ENCODE results near the gene SYT3.
"Not testable (repeated sequence)": the region's sequence is repeated elsewhere in the genome, so short reads cannot be mapped to it uniquely, and the experiment has no call there.

SYT3 gene

DNA sequence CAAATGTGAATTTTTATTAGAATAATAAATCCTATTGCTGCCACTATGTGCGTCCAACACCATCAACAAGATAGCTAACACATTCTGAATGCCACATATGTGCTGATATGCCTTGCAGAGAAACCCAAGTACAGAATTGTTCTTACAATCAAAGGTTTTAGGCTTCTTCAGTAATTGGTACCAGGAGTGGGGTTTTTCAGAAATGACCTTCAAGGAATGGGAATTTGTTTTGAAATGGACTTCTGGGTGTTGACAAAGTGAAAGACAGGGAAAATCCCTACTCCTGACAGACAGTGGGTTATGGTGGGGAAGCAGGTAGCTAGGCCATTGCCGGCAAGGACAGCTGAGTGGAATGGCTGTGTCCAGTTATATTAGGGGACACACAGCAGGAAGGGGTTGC is 5.7 kb downstream of the SYT3 start:
- no peak for DNase-seq

DNA sequence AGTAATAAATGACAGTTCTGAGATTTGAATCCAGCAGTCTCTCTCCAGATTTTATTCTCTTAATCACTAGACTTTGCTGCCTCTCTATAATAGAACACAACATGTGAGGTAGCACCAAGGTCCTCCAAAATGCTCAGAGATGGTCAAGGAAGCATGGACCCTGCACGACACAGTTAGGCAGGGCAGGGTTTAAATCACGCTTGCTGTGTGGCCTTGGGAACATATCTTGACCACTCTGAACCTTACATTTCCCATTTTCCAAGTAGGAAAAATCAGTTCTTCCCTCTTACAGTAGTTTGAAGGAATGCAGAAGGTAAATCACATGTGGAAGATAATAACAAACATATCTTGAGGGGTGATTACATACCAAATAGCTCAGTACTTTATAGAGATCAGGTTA is 6.3 kb downstream of the SYT3 start:
- DNase-seq = no peak

DNA sequence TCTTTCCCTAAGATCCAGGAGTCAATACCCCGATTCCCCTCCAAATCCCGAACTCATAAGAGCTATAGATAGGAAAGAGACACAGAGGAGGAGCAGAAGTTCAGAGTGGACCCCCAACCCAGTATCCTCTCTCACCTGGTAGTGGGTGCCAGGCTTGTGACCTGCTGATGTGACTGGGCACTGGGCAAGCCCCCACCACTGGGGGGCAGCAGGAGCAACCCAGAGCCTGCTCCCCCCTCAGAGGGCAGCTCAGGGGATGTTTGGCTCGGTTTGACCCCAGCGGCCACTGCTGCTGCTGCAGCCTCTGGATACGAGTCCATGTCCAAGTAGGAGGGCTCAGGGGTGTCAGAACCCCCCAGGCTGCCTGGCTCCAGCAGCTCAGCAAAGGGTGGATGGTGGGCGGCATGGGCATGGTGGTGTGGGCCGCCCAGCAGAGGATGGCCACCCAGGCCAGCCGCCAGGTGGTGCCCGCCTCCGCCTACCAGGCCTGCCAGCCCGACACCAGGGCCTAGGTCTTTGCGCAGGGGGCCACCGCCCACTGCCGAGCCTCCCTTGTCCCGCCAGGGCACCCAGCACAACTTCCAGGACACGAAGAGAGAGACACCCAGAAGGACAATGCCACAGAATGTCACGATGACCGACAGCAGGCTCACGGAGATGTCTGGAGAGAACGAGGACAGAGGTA is 7.4 kb downstream of the SYT3 start:
- no peak for DNase-seq

DNA sequence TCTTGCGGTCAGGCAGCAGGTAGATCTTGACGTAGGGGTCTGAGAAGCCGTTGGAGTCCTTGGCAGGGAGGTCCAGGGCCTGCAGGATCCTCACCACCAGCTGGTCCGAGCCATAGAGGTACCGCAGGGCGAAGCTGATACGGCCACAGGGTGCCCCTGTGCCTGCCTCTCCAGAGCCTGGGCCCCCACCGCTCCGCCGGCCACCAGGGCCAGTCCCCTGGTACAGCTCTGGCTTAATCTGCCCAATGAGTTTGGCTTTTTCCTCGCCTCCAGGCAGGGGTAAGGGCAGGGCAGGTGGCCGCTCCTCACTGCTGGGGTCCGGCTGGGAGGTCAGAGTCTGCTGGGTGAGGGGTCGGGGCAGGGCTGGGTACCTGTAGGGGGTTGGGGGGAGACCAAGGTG is 9.9 kb downstream of the SYT3 start:
- DNase-seq = no peak

DNA sequence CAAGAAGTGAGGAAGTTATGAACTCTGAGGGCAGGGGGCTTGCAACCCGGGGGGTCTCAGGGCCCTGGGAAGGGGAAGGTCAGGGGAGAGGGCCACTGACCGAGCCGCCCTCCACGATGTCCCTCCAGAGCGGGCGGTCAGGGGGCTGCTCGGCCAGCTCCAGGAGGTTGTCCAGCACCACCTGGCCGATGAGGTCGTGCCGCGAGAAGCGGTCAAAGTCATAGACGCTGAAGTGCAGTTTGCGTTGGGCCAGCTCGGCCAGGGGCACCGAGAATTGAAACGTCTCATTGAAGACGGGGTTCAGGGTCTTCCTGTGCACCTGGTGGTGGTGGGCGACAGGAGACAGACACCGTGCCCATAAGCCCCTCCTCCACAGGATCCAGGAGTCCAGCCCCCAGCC is 10.5 kb downstream of the SYT3 start:
- no peak for DNase-seq

DNA sequence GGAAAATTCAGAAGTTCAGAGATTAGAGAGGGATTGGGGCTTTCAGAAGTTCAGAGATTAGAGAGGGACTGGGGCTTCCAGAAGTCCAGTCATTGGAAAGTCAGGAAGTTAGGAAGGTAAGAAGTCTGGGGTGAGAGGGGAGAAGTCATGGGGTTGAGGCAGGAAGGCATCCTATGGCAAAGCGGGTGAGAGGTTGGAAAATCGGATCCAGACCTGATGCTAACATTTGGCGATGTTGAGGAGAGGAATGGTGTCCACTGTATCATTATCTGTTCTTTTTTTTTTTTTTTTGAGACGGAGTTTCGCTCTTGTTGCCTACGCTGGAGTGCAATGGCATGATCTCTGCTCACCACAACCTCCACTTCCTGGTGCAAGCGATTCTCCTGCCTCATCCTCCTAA is 11.1 kb downstream of the SYT3 start:
- no peak for DNase-seq

DNA sequence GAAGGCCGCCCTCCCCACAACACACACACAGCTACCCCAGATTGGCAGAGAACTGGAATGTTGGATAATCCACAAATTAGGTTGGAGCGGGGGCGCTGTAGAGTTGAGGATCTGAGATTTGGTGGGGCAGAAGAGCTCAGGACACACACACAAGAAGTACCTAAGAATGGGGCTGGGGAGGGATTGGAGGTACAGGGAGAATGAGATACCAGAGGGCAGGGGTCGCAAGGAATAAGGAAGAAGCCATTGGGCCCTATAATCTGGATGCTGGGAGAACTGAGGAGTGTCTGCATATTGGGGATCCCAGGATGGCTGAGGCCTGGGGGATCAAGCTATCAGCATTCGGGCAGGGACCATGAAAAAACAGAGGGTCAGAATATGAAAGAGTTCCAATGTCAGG is 11.5 kb downstream of the SYT3 start:
- DNase-seq = no peak

DNA sequence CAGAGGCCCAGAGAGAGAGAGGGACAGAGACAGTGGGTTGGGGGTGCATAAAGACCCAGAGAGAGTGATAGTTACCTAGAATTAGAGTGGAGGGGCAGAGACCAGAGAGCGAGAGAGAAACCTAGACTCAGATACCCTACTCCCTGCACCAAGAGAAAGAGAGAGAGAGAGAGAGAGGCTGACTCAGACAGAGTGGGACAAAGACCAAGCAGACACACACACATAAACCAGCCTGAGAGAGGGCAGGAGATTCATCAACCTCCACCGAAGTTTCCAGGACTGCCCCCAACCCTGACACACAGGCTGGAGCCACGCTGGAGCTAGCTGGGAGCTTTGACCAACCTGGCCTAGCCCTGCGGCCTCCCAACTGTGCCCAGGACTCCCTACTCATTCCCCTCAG is 12.9 kb downstream of the SYT3 start:
- no peak for DNase-seq

DNA sequence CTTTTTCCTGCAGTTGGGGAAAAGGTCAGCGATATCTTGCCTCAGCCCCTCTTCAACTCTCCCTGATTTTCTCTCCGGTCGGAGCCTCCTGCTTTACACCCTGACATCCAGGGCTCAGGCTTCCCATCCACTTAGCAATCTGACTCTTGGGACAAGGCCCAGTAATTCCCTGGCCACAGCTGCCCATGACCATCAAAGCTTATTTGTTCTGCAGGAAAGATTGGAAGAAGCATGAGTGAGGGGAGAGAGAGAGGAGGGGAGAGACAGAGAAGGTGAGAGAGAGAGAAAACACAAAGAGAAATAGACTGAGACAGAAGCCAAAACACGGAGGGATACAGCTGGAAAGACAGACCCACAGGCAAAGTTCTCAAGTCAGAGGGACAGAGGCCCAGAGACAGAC is 13.7 kb downstream of the SYT3 start:
- DNase-seq = no peak

DNA sequence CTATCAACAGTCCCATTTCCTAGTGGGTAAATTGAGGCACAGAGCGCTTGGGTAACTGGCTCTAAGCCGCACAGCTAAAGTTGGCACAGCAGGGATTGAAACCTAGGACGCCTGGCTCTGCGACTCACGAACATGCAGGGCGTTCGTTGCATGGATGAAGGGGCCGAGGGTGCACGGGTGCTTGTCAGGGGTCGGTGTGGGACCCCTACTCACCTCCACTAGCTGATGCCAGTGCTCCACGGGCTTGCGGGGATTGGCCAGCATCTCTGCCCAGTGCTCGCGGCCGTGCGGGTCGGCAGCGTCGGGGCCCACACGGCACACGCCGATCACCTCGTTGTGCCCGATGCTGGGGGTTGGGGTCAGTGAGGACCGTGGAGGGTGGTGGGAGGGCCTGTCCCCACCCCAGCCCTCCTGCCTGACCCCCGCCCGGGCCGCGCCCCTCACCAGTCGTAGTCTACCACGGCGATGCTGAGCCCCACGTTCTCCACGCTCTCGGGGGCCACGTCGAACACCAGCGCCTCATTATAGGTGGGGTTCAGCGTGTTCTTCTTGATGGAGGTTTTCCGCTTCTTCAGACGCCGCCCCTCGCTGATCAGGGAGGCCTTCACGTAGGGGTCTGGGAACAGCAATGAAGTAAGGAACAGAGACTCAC is 14.6 kb downstream of the SYT3 start:
- no peak for DNase-seq

DNA sequence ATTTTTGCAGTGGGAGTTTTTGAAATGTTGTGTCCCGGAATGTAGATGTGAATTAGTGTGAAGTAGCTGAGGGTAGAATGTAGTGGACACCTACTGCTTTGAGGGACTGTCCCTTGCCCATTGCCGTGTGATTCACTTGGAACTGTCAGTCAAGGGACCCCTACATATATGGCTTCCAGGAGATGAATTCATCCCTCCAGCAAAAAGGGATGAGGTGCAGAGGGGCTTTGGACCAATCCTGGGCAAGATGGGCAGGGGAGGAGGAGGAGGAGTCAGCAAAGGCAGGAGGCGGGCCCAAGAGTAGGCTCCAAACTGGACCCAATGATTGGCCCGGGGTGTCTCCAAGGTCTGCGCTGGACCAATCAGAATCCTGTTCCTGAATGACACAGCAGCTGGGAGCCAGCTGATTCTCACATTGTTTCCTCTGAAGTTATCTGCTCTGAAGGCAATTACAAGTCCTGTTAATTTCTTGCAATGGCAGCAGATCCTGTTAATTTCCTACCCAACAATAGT is 19.2 kb downstream of the SYT3 start:
- not testable (repeated sequence) for DNase-seq

DNA sequence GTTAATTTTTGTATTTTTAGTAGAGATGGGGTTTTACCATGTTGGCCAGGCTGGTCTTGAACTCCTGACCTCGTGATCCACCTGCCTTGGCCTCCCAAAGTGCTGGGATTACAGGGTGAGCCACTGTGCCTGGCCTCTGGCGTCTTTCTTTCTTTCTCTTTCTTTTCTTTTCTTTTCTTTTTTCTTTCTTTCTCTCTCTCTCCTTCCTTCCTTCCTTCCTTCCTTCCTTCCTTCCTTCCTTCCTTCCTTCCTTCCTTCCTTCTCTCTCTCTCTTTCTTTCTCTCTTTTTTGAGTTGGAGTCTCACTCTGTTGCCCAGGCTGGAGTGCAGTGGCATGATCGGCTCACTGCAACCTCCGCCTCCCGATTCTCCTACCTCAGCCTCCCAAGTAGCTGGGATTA is 20.5 kb downstream of the SYT3 start:
- DNase-seq = not testable (repeated sequence)

DNA sequence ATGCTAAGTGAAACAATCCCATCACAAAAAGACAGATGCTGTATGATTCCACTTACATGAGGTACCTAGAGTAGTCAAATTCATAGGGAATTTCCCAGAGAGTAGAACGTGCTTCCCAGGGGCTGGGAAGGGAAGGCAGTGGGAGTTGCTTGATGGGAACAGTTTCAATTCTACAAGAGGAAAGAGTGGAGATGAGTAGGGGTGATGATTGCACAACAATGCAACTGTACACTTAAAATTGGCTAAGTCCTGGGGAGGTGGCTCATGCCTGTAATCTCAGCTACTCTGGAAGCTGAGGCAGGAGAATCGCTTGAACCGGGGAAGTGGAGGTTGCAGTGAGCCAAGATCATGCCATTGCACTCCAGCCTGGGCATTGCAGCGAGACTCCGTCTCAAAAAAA is 21.3 kb downstream of the SYT3 start:
- DNase-seq = not testable (repeated sequence)

DNA sequence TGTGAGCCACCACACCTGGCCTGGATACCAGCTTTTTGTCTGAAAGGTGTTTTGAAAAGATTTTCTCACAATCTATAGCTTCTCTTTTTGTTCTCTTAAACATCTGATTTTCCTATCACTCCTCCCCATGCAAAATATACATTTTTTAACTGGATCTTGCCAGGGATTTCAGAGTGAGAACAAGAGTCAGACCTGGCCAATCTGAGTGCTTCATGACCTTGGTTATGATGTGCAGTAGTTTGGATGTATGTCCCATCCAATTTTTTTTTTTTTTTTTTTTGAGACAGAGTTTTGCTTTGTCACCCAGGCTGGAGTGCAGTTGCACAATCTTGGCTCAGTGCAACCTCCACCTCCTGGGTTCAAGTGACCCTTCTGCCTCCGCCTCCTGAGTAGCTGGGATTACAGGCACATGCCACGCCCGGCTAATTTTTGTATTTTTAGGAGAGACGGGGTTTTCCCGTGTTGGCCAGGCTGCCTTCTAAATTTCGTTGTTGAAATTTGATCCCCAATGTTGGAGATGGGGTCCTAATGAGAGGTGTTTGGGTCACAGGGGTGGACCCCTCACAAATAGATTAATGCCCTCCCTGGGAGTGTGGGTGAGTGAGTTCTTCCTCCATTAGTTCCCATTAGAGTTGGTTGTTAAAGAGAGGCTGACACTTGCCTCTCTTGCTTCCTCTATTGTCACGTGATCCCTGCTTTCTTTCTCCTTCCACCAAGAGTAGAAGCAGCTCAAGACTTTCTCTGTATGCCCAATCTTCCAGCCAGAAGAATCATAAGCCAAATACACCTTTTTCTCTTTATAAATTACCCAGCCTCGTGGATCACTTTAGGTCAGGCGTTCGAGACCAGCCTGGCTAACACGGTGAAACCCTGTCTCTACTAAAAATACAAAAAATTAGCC is 26.9 kb downstream of the SYT3 start:
- DNase-seq = not testable (repeated sequence)

DNA sequence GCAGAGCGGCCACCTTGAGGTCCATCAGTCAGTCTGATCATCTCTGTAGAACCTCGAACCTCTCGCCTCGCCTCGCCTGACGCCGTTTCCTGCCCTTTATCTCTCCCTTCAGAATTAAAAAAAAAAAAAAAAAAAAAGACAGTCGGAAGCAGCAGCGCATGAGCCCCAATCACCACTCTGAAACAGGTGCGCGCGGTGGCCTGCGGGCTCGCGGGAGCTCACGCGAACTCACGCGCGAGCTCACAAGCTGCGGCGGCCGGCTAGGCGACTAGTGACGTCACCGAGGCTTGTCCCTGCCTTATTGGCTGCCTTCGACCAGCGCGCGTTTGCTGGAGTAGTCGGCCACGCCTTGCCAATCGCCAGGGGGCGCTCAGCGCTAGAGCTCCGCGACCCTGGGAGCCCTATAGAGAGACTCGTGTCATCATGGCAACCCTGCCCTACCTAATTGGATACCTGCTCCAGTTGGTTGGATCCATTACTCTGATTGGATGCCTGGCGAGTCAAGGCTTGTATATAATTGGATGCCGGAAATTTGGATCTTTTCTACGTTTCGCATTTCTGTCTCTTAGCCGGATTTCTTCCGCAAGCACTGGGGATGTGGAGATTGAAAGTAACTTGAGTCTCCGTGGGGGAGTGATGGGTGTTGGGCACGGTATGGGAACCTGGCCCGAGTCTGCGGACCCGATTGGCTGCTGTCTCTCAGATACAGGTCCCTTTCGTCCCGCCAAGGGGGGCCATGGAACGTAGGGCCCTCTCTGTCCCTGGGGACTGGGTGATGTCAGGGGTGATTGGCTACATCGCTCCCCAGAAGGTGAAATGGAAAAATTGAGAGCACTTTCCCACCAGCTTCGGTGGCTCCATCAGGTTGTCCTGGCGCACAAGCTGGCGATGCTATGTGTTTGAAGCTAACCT is 31.6 kb downstream of the SYT3 start:
- DNase-seq = peak; percentile 74

DNA sequence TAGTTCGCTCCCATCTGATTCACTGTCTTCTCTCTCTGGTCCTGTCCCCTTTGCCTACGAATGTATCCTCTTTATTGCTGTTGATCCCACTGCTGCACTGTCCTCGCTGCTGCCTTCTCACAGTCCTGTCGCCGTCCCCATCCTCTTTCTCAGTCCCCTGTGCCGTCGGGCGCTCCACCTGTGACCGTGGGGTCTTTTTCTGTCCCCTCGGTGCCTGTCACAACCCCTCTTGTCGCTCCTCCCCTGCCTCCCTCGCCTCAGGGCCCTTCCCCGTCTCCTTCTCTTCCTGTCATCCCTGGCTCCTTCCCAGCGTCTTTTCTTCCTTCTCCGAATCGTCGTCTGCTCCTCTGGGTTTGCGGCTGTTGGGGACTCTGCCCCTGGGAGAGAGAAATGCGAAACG is 32.3 kb downstream of the SYT3 start:
- DNase-seq = no peak

DNA sequence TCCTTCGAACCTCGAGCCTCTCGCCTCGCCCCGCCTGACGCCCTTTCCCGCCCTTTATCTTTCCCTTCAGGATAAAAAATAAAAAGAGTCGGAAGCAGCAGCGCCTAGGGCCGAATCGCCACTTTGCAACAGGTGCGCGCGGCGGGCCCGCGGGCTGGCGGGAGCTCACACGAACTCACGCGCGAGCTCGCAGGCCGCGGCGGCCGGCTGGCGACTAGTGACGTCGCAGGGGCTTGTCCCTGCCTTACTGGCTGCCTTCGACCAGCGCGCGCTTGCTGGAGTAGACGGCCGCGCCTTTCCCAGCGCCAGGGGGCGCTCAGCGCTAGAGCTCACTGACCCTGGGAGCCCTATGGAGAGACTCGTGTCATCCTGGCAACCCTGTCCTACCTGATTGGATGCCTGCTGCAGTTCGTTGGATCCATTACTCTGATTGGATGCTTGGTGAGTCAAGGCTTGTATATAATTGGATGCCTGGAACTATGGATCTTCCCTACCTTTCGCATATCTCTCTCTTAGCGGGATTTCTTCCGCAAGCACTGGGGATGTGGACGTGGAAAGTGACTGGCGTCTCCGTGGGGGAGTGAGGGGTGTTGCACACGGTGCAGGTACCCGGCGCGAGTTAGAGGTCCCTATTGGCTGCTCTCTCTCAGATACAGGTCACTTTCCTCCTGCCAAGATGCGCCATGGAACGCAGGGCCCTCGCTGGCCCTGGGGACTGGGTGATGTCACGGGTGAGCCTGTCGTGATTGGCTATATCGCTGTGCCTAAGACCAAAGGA is 33.4 kb downstream of the SYT3 start:
- not testable (repeated sequence) for DNase-seq

DNA sequence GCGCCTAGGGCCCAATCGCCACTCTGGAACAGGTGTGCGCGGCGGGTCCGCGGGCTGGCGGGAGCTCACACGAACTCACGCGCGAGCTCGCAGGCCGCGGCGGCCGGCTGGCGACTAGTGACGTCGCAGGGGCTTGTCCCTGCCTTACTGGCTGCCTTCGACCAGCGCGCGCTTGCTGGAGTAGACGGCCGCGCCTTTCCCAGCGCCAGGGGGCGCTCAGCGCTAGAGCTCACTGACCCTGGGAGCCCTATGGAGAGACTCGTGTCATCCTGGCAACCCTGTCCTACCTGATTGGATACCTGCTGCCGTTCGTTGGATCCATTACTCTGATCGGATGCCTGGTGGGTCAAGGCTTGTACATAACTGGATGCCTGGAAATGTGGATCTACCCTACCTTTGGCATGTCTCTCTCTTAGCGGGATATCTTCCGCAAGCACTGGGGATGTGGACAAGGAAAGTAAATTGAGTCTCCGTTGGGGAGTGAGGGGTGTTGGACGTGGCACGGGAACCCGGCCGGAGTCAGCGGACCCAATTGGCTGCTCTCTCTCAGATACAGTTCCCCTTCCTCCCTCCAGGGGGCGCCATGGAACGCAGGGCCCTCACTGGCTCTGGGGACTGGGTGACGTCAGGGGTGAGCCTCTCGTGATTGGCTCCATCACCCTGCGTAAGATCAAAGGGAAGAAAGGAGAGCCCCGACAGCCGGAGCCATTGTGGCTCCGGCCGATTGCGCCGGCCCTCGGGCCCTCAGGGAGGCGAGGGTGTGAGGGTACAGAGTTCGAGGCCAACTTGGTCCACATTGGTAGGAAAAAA is 35.2 kb downstream of the SYT3 start:
- not testable (repeated sequence) for DNase-seq

DNA sequence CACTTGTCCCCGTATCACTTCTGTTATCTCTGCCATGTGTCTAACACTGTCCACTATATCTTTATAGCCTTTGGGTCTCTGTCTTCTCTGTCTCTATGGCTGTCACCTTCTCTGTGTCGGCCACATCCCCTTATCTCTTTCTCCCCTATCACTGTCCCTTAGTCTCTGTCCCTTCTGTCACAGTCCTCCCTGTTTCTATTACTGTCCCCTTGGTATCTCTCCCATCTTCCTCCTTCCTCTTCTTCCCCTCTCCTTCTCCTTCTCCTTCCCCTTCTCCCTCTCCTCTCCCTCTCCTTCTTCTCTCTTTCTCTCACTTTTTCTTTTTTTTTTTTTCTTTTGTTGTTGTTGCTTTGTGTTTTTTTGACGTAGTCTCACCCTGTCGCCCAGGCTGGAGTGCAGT is 36.7 kb downstream of the SYT3 start:
- DNase-seq = no peak

DNA sequence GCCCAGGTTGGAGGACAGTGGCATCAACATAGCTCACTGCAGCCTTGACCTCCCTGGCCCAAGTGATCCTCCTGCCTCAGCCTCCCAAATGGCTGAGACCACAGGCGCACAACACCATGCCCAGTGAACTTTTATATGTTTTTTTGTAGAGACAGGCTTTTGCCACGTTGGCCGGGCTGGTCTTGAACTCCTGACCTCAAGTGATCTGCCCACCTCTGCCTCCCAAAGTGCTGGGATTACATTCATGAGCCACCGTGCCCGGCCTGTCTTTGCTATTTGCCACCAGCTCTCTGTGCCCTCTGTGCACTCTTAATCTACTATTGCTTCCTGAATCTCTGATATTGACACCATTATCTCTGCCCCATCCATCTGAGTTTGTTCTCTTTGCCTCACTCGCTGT is 37.2 kb downstream of the SYT3 start:
- DNase-seq = no peak

DNA sequence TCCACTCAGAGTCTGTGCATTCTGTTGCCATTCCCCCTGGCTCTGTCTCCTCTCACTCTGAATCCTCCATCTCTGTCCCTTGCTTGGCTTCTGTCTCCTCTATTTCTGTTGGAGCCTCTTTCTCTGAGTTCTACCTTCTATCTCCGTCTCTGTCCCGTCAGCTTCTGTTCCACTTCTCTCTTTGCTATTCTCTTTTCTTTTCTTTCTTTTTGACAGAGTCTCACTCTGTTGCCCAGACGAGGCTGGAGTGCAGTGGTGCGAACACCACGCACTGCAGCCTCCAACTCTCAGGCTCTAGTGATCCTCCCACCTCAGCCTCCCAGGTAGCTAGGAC is 37.6 kb downstream of the SYT3 start:
- no peak for DNase-seq
